Hepatocyte (in vitro differentiated cells): ENCODE results near the gene SH3PXD2B.

Source experiments
- EZH2 ChIP-seq: fragments of 200-600 bp; sonication (generic); IDR thresholded peaks from 2 replicates; pipeline ENCODE4 v1.6.1; 2016; ENCODE audit warnings: antibody characterized with exemption, mild to moderate bottlenecking, borderline replicate concordance
- EZH2phosphoT487 ChIP-seq: fragments of 200-600 bp; sonication (generic); IDR thresholded peaks from one replicate; pipeline ENCODE4 v1.6.1; 2018; ENCODE audit warnings: antibody characterized with exemption, mild to moderate bottlenecking, low read depth, moderate library complexity; ENCODE audit not compliant: unreplicated experiment, severe bottlenecking
- TF ChIP-seq, protein P1 (sequence below): fragments of 200-600 bp; sonication (generic); IDR thresholded peaks from 2 replicates; pipeline ENCODE4 v1.5.1; 2016; ENCODE audit warnings: antibody characterized with exemption, mild to moderate bottlenecking; ENCODE audit not compliant: poor library complexity

DNA sequence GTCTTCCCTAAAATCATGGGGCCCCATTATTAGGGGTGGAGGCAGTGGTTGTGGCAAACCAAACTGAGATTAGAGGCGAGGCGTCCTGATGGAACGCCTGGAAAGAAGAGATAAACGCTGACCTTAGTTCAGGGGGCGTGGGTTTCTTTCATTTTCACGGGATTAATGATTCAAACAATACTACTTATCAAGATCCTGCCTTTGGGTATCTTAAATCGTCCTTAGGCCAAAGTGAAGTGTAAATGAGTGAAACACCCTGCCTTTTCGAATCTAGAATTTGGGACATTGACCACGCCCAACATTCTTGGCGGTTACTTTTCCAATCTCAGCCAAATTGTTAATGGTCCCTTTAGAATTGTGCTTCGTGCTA, 169.7 kb downstream of the SH3PXD2B start:
- TF ChIP-seq, protein P1, sequence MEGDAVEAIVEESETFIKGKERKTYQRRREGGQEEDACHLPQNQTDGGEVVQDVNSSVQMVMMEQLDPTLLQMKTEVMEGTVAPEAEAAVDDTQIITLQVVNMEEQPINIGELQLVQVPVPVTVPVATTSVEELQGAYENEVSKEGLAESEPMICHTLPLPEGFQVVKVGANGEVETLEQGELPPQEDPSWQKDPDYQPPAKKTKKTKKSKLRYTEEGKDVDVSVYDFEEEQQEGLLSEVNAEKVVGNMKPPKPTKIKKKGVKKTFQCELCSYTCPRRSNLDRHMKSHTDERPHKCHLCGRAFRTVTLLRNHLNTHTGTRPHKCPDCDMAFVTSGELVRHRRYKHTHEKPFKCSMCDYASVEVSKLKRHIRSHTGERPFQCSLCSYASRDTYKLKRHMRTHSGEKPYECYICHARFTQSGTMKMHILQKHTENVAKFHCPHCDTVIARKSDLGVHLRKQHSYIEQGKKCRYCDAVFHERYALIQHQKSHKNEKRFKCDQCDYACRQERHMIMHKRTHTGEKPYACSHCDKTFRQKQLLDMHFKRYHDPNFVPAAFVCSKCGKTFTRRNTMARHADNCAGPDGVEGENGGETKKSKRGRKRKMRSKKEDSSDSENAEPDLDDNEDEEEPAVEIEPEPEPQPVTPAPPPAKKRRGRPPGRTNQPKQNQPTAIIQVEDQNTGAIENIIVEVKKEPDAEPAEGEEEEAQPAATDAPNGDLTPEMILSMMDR, result no peak
- no peak for TF ChIP-seq EZH2
- TF ChIP-seq EZH2phosphoT487, result no peak
